NCI-H2196 treated with DMSO at 0.1 percent for 48 hours (cell line): Measurements from ENCODE around the gene UGGT2.
A peak's percentile ranks its signal among the peaks of the same experiment; 100 is the strongest.

Experiments
- DNase-seq: peaks from one replicate; lab custom pipeline; 2025; ENCODE audit not compliant: unreplicated experiment; lab: John Stamatoyannopoulos, UW

The UGGT2 gene, protein sequence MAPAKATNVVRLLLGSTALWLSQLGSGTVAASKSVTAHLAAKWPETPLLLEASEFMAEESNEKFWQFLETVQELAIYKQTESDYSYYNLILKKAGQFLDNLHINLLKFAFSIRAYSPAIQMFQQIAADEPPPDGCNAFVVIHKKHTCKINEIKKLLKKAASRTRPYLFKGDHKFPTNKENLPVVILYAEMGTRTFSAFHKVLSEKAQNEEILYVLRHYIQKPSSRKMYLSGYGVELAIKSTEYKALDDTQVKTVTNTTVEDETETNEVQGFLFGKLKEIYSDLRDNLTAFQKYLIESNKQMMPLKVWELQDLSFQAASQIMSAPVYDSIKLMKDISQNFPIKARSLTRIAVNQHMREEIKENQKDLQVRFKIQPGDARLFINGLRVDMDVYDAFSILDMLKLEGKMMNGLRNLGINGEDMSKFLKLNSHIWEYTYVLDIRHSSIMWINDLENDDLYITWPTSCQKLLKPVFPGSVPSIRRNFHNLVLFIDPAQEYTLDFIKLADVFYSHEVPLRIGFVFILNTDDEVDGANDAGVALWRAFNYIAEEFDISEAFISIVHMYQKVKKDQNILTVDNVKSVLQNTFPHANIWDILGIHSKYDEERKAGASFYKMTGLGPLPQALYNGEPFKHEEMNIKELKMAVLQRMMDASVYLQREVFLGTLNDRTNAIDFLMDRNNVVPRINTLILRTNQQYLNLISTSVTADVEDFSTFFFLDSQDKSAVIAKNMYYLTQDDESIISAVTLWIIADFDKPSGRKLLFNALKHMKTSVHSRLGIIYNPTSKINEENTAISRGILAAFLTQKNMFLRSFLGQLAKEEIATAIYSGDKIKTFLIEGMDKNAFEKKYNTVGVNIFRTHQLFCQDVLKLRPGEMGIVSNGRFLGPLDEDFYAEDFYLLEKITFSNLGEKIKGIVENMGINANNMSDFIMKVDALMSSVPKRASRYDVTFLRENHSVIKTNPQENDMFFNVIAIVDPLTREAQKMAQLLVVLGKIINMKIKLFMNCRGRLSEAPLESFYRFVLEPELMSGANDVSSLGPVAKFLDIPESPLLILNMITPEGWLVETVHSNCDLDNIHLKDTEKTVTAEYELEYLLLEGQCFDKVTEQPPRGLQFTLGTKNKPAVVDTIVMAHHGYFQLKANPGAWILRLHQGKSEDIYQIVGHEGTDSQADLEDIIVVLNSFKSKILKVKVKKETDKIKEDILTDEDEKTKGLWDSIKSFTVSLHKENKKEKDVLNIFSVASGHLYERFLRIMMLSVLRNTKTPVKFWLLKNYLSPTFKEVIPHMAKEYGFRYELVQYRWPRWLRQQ (N-terminal part only)

DNA sequence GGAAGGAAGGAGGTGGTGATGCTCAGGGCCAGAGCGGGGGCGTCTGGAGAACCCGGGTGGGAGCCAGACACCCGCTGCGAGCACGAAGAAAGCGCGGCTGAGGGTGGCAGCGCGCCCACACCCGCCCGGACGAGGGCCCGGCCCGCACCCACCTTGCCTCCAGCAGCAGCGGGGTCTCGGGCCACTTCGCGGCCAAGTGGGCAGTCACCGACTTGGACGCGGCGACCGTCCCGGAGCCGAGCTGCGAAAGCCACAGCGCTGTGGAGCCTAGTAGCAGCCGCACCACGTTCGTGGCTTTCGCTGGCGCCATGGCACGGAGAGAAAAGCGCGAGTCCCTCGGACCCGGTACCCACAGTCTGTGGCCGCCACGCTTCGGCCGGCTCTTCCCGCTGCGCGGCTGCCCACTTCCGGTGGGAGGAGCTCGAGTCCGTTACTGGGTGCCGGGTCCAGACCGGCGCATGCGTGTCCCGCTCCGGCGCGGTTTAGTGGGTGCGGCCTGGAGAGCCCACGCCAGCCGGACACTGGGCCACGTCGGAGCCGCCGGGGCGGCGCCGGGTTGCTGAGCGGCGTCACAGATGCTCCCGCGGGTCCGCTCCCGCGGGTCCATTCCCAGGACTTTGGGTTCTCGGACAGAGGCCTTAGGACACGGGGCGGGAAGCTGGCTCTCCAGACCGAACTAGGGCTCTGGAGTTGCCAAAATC lies at the start of gene UGGT2:
UGGT2 (minus strand) TSS at position 399 of the 701 bp plus-strand sequence; CDS start at position 310, 89 bp downstream.
- peak; percentile 57 for DNase-seq

DNA sequence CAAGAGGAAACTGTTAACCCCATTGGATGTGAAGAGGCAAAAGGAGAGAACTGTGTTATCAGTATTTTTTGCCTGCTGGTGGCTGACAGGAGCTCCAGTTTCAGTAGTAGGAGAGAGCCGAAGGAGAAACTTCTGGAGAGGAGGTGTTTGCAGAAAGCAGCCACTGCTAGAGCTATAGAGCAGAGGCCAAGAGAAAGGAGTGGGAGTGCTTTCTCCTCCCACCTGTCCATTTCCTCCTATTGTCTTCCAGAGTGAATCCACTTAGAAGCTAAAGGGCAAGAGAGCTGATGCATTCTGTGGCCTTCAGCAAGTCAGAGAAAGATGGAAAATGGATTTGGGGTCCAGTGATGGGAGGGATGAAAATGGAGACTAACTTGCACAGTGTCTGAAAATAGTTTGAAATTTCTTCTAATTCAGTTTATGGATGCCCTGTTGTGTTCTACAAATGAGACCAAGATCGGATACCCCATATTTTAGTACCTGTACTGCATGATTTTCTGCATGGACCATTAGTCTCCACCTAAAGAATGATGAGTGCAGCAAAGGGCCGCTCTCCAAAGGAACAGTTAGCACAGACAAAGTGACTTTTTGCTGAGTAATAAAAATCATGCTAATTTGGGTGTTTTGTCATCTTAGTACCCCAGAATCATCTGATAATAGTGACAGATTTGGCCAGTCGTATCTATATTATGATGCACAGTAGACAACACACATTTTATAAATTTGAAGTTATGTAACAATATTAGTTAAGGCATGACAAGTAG lies 47.4 kb upstream of the UGGT2 start:
- DNase-seq: no peak

DNA sequence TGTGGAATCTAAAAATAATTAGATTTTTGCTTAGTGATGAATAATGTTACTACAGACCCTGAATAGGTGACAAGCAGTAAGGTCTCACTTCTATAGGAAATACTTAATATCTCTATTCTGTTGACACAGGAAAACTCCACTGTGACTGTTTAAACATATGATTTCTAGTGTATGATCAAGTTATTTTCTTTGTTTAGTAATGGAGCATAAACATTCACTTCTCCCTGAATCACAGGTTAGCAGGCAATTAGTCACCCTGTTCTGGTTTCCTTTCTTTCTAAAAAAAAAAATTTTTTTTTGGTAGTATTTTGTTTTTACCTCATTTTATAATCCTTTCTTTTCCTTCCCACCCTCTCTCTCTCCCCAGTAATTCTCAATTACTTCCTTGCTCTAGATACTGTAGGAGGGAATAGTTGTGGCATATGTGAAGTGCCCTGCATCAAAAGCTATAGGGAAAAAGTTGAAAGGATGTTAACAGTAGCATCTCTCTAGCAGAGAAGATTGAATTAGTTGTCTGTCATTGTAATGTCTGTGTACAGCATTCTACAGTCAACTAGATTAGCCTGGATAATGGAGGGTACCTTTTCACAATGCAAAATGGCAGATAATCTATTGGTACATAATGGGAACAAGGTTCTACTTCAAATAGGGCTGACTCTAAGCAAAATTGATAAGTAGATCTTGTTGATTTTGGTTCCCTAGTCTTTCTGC lies 40.2 kb upstream of the UGGT2 start:
- no peak for DNase-seq

- no peak for DNase-seq
Observed at GRCh38 chr13:96091164-96092117, 38.2 kb upstream of the UGGT2 start.

- no peak for DNase-seq
Observed at GRCh38 chr13:96090240-96091101, 37.3 kb upstream of the UGGT2 start.

DNA sequence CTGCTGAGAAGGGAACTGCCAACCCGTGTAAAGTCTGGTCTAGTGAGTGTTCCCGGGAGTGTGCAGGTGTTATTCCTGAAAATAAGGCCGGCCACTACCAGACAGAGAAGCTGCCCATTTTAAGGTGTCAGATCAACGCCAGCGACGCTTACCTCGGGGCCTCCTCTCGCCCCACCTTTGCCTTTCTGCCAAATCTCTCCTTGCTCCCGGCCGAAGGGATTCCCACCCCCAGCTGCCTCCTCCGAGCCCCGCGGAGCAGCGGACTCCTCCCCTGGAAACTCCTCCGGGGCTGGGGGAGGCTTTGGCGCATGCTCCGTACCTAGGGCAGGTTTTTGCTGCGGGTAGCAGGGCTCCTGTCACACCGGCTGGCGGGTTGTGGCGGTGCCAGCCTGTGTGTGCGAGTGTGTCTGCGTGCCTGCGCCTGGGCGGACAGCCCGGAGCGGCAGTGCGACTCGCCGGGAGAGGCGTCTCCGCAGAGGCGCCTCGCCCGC lies 36.6 kb upstream of the UGGT2 start, which contains the start of gene HS6ST3:
HS6ST3 (plus strand) TSS at position 359 of the 491 bp plus-strand sequence.
- no peak for DNase-seq

- no peak for DNase-seq
Observed at GRCh38 chr13:96089139-96089538, 35.9 kb upstream of the UGGT2 start.

- DNase-seq: no peak
Observed at GRCh38 chr13:96086736-96087135, 33.5 kb upstream of the UGGT2 start.

DNA sequence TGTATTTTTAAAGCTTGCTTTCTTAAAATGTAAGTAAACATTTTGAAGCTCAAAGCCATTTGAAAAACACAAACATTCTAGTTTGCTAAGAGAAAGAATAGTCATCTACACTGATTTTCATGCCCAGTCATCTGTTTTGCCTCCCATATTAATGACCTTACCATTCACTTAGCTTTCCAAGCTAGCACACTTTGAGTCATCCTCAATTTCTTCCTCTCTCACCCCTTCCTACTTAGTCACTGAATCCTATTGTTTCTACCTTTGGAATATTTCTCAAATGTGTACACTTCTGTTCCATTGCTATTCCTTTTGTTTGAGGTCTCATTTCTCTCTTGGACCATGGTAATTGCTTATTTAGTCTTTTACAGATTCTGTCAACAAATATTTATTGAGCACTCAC lies 29.4 kb upstream of the UGGT2 start:
- no peak for DNase-seq

GRCh38 chr13:96081888-96082287 lies 28.7 kb upstream of the UGGT2 start:
- no peak for DNase-seq

DNA sequence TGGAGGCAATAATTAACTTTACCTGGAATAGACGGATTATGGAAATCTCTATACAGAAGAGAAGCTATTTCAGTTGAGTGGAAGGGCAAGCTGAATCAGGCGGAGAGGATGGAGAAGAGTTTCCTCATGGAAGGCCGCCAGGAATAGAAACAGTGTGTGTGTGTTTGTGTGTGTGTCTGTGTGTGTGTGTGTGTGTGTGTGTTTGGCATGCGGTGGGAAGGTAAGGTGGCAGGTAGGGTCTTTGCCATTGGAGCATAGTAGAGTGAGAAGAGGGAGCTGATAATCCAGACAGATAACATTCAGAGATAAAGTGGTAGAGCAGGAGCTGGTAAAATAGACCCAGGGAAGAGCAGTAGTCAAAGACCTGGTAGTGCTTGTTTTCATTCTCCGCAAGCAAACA lies 27.5 kb upstream of the UGGT2 start:
- DNase-seq: no peak

GRCh38 chr13:96075953-96076543 lies 22.8 kb upstream of the UGGT2 start:
- DNase-seq: no peak

DNA sequence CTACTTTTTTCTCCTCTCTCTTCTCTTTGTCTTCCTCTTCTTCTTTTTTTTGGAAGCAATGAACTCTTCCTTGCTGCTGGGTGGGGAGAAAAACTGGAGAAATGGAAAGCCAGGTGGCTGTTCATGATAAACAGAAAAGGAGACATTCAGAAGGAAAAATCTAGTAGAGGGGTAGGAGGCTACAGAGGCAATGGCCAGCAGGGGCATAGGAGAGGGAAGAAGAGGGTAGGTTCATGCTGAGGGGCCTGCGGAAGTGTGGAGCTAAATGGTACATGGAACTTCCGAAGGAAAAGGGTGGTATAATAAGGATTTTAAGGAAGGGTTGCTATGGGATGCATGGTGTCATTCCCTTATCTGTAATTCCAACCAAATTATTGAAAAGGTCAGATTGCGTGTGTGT lies 19.2 kb upstream of the UGGT2 start:
- DNase-seq: no peak

GRCh38 chr13:96071504-96071903 lies 18.3 kb upstream of the UGGT2 start:
- no peak for DNase-seq

DNA sequence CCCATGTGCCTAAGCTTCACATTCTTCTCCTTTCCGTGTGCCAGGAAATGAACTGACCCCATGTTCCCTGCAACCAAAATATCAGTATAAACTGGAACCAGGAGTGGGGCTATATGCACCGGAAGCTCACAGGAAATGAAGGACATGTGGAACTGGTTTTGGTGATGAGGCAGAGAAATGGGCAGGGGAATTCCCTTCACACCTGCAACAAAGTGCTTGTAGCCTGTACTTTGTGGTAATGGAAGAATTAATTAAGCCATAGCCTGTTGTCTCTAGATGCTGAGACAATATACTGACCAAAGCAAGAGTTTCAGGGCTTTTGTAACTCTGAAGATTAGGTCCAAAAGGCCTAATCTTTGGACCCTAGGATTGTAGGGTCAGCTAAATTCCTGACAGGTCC lies 15.5 kb upstream of the UGGT2 start:
- no peak for DNase-seq

GRCh38 chr13:96065849-96066248 lies 12.6 kb upstream of the UGGT2 start:
- DNase-seq: no peak

GRCh38 chr13:96052656-96053002 lies 572 bp downstream of the UGGT2 start:
- peak; percentile 2 for DNase-seq
